H1 (cell line): ENCODE results near the gene GALNT18. TPM values are rescaled to one million over a fixed set of nuclear protein-coding genes. Genes with fewer than 3 reads are reported as not detected.

Experiments used
- CTCF ChIA-PET: fragments of 300-600 bp; sonication (Branson Sonifier 250); formaldehyde crosslinking; loops from one replicate; lab custom pipeline; 2021; ENCODE audit not compliant: partially characterized antibody; lab: Charles Lee
- POLR2A ChIA-PET: fragments of 300-600 bp; sonication (Branson Sonifier 250); formaldehyde crosslinking; loops from one replicate; lab custom pipeline; 2021; ENCODE audit warnings: inconsistent platforms; ENCODE audit not compliant: partially characterized antibody; lab: Charles Lee
- DNase-seq, 2 experiments: peaks; one replicate each; pipeline versions ENCODE4 v3.0.0 to v3.0.0-alpha.2; 2010 to 2022; ENCODE audit warnings: low spot score in 2 of 2, low read depth in 1 of 2, mixed read lengths in 1 of 2
- FAIRE-seq: peaks from 2 replicates; lab custom pipeline; 2011; peaks lifted over from hg19 to GRCh38; lab: Jason Lieb, UNC
- H2AFZ ChIP-seq: 2 replicates; pipeline ENCODE4 v1.8.1; 2012; ENCODE audit warnings: low read length, inconsistent platforms
- H2AK5ac ChIP-seq: 2 replicates; pipeline ENCODE4 v1.6.1; 2013; ENCODE audit warnings: low read depth, low read length
- H2BK120ac ChIP-seq: replicated peaks from 2 replicates; pipeline ENCODE3; 2013; ENCODE audit warnings: low read depth, low read length, inconsistent platforms
- H2BK12ac ChIP-seq: 2 replicates; pipeline ENCODE4 v1.6.1; 2013; ENCODE audit warnings: low read depth, low read length
- H2BK15ac ChIP-seq: 2 replicates; pipeline ENCODE4 v1.6.1; 2013; ENCODE audit warnings: low read length
- H2BK20ac ChIP-seq: 2 replicates; pipeline ENCODE4 v1.6.1; 2013; ENCODE audit warnings: low read length
- H2BK5ac ChIP-seq: 2 replicates; pipeline ENCODE4 v1.6.1; 2013; ENCODE audit warnings: low read depth, low read length
- H3K14ac ChIP-seq: 2 replicates; pipeline ENCODE4 v1.6.1; 2013; ENCODE audit warnings: inconsistent platforms; ENCODE audit not compliant: insufficient read length
- H3K18ac ChIP-seq: 2 replicates; pipeline ENCODE4 v1.6.1; 2013; ENCODE audit warnings: low read length; ENCODE audit errors: extremely low read depth
- H3K23ac ChIP-seq: 2 replicates; pipeline ENCODE4 v1.6.1; 2013; ENCODE audit warnings: inconsistent platforms; ENCODE audit not compliant: insufficient read length
- H3K23me2 ChIP-seq: 2 replicates; pipeline ENCODE4 v1.6.1; 2013; ENCODE audit warnings: low read depth, low read length
- H3K27ac ChIP-seq: 2 replicates; pipeline ENCODE4 v1.6.1; 2011; ENCODE audit warnings: low read depth, low read length, inconsistent platforms
- H3K27me3 ChIP-seq, 4 experiments: replicated peaks in 1 of 4; 1 replicate in 1 of 4; 2 replicates in 3 of 4; pipeline versions ENCODE4 v1.6.1 to v1.8.1; 2011 to 2013; ENCODE audit warnings: low read length in 3 of 4, mild to moderate bottlenecking in 3 of 4, inconsistent platforms in 2 of 4, mixed read lengths in 2 of 4, moderate library complexity in 1 of 4; ENCODE audit not compliant: control insufficient read depth in 3 of 4, insufficient read depth in 3 of 4; ENCODE audit errors: extremely low read depth in 1 of 4
- H3K36me3 ChIP-seq, 4 experiments: 2 replicates each; pipeline versions ENCODE4 v1.6.1 to v1.8.1; 2011 to 2013; ENCODE audit warnings: mild to moderate bottlenecking in 4 of 4, low read length in 3 of 4, moderate library complexity in 2 of 4, control low read depth in 1 of 4, inconsistent platforms in 1 of 4; ENCODE audit not compliant: insufficient read depth in 4 of 4, control insufficient read depth in 2 of 4
- H3K4ac ChIP-seq: replicated peaks from 2 replicates; pipeline ENCODE3; 2013; ENCODE audit warnings: low read length, low read depth, mixed read lengths, inconsistent platforms; ENCODE audit not compliant: insufficient read length
- H3K4me1 ChIP-seq, 4 experiments: replicated peaks in 1 of 4; 1 replicate in 1 of 4; 2 replicates in 3 of 4; pipeline versions ENCODE4 v1.6.1 to v1.8.1; 2011 to 2013; ENCODE audit warnings: low read length in 3 of 4, inconsistent platforms in 2 of 4, mixed read lengths in 1 of 4; ENCODE audit not compliant: insufficient read depth in 4 of 4, control insufficient read depth in 3 of 4
- H3K4me2 ChIP-seq, 2 experiments: 2 replicates each; pipeline versions ENCODE4 v1.6.1 to v1.8.1; 2011 to 2013; ENCODE audit warnings: low read depth in 2 of 2, low read length in 2 of 2, control low read depth in 1 of 2, inconsistent platforms in 1 of 2, mild to moderate bottlenecking in 1 of 2; ENCODE audit not compliant: insufficient read depth in 1 of 2
- H3K4me3 ChIP-seq, 4 experiments: fragments of 200-600, 300-600 bp in 1 of 4; sonication (generic), shearing (Covaris generic), sonication (Bioruptor Twin) in 1 of 4; 2 replicates each; pipeline versions ENCODE4 v1.5.1 to v1.8.1; 2011 to 2016; ENCODE audit warnings: low read length in 4 of 4, low read depth in 3 of 4, control low read depth in 2 of 4, inconsistent platforms in 2 of 4, mild to moderate bottlenecking in 2 of 4, mixed read lengths in 1 of 4, moderate library complexity in 1 of 4; ENCODE audit not compliant: insufficient read depth in 2 of 4; ENCODE audit errors: extremely low read depth in 1 of 4
- H3K56ac ChIP-seq: replicated peaks from 2 replicates; pipeline ENCODE3; 2013; ENCODE audit warnings: low read depth, mild to moderate bottlenecking, mixed read lengths, low read length, inconsistent platforms; ENCODE audit not compliant: insufficient read length
- H3K79me1 ChIP-seq: 2 replicates; pipeline ENCODE4 v1.6.1; 2013; ENCODE audit warnings: low read depth, low read length, control low read depth
- H3K79me2 ChIP-seq, 2 experiments: 2 replicates each; pipeline versions ENCODE4 v1.6.1 to v1.8.1; 2012 to 2013; ENCODE audit warnings: low read length in 2 of 2, mild to moderate bottlenecking in 2 of 2, inconsistent platforms in 1 of 2; ENCODE audit not compliant: insufficient read depth in 2 of 2, control insufficient read depth in 1 of 2
- H3K9ac ChIP-seq, 4 experiments: replicated peaks in 1 of 4; 1 replicate in 1 of 4; 2 replicates in 3 of 4; pipeline versions ENCODE4 v1.6.1 to v1.8.1; 2011 to 2013; ENCODE audit warnings: low read depth in 3 of 4, low read length in 3 of 4, control low read depth in 2 of 4, mild to moderate bottlenecking in 2 of 4, moderate library complexity in 2 of 4, inconsistent platforms in 1 of 4; ENCODE audit errors: extremely low read depth in 1 of 4
- H3K9me3 ChIP-seq, 2 experiments: 2 replicates each; pipeline versions ENCODE4 v1.6.1 to v1.8.1; 2012 to 2013; ENCODE audit warnings: mild to moderate bottlenecking in 2 of 2, moderate library complexity in 2 of 2, control low read depth in 1 of 2, inconsistent platforms in 1 of 2, low read depth in 1 of 2, low read length in 1 of 2, mixed read lengths in 1 of 2; ENCODE audit not compliant: insufficient read depth in 2 of 2
- H4K20me1 ChIP-seq, 2 experiments: replicated peaks in 1 of 2; 2 replicates each; pipeline versions ENCODE3 to v1.8.1; 2011 to 2013; ENCODE audit warnings: inconsistent platforms in 2 of 2, low read length in 2 of 2, mild to moderate bottlenecking in 1 of 2; ENCODE audit not compliant: insufficient read depth in 2 of 2, control insufficient read depth in 1 of 2
- H4K5ac ChIP-seq: 2 replicates; pipeline ENCODE4 v1.6.1; 2013; ENCODE audit warnings: low read length, low read depth, mixed read lengths, inconsistent platforms; ENCODE audit not compliant: insufficient read length
- H4K8ac ChIP-seq: 2 replicates; pipeline ENCODE4 v1.8.0; 2013; ENCODE audit warnings: mild to moderate bottlenecking, moderate library complexity, low read length, inconsistent platforms; ENCODE audit not compliant: insufficient read depth; ENCODE audit errors: extremely low read depth
- H4K91ac ChIP-seq: replicated peaks from 2 replicates; pipeline ENCODE3; 2013; ENCODE audit warnings: low read length, mixed read lengths, inconsistent platforms; ENCODE audit not compliant: insufficient read length
- BACH1 ChIP-seq: IDR thresholded peaks from 2 replicates; pipeline ENCODE4 v1.6.1; 2012; ENCODE audit warnings: low read length, improper control_type of control experiment
- CREB1 ChIP-seq: IDR thresholded peaks from 2 replicates; pipeline ENCODE4 v1.6.1; 2012; ENCODE audit warnings: inconsistent platforms
- CTCF ChIP-seq, 3 experiments: IDR thresholded peaks; 1 replicate in 2 of 3; 2 replicates in 1 of 3; pipeline versions ENCODE4 v1.5.1 to v1.6.1; 2011; ENCODE audit warnings: low read length in 3 of 3, mild to moderate bottlenecking in 3 of 3, inconsistent platforms in 2 of 3, low read depth in 1 of 3, moderate library complexity in 1 of 3; ENCODE audit not compliant: insufficient read depth in 1 of 3; ENCODE audit errors: control extremely low read depth in 1 of 3
- FOSL1 ChIP-seq: IDR thresholded peaks from 2 replicates; pipeline ENCODE4 v1.6.1; 2011; ENCODE audit warnings: mild to moderate bottlenecking, low read depth, low read length, moderate library complexity; ENCODE audit not compliant: insufficient read depth
- KDM1A ChIP-seq: fragments of 200-600, 300-600 bp; sonication (generic); IDR thresholded peaks from 2 replicates; pipeline ENCODE4 v1.7.1; 2016; ENCODE audit warnings: mild to moderate bottlenecking, low read length, borderline replicate concordance
- MAFK ChIP-seq: IDR thresholded peaks from 2 replicates; pipeline ENCODE4 v1.6.1; 2012; ENCODE audit warnings: low read depth, mild to moderate bottlenecking, improper control_type of control experiment, low read length
- NANOG ChIP-seq: IDR thresholded peaks from 2 replicates; pipeline ENCODE4 v1.6.1; 2011; ENCODE audit warnings: low read length, low read depth, mild to moderate bottlenecking, inconsistent platforms; ENCODE audit not compliant: insufficient read depth, poor library complexity, severe bottlenecking
- POLR2AphosphoS5 ChIP-seq: IDR thresholded peaks from 2 replicates; pipeline ENCODE4 v1.6.1; 2011; ENCODE audit warnings: low read depth, low read length
- RFX5 ChIP-seq: IDR thresholded peaks from 2 replicates; pipeline ENCODE4 v1.6.1; 2011; ENCODE audit warnings: low read depth, low read length, improper control_type of control experiment, borderline replicate concordance
- RXRA ChIP-seq: IDR thresholded peaks from 2 replicates; pipeline ENCODE4 v1.6.1; 2011; ENCODE audit warnings: low read depth, mild to moderate bottlenecking, low read length, moderate library complexity; ENCODE audit not compliant: insufficient read depth
- SIX5 ChIP-seq: IDR thresholded peaks from 2 replicates; pipeline ENCODE4 v1.6.1; 2011; ENCODE audit warnings: mild to moderate bottlenecking, low read depth, low read length
- SP1 ChIP-seq: IDR thresholded peaks from 2 replicates; pipeline ENCODE4 v1.6.1; 2011; ENCODE audit warnings: low read depth, low read length
- SP2 ChIP-seq: IDR thresholded peaks from 2 replicates; pipeline ENCODE4 v1.6.1; 2012; ENCODE audit warnings: mild to moderate bottlenecking, low read length, inconsistent platforms
- WGBS, 2 experiments: shearing (Covaris generic) in 1 of 2; methylation state at CpG; one replicate each; pipeline versions ENCODE4 v1.1.6 to v1.1.7; 2013 to 2015; ENCODE audit warnings: low lambda C conversion rate in 2 of 2, mixed read lengths in 2 of 2, inconsistent platforms in 1 of 2, low coverage in 1 of 2, missing lambda C conversion rate in 1 of 2; ENCODE audit not compliant: insufficient replicate concordance in 2 of 2, insufficient coverage in 1 of 2, insufficient read length in 1 of 2; ENCODE audit errors: extremely low coverage in 1 of 2, missing lambda C conversion rate in 1 of 2; 5-methylcytosine and 5-hydroxymethylcytosine counted together
- polyA plus RNA-seq, 7 experiments: library from polyadenylated mRNA; depleted of rRNA in 3 of 7; stranded (reverse) in 5 of 7; unstranded in 2 of 7; fragments of >200 nt in 5 of 7; fragments of 200-250 nt in 2 of 7; gene quantifications; 1 replicate in 5 of 7; 2 replicates in 1 of 7; 4 replicates in 1 of 7; pipeline versions ENCODE4 v1.2.1 to v1.2.3, GENCODE V29; 2011 to 2013; ENCODE audit warnings: missing spikeins in 2 of 7, mixed read lengths in 2 of 7
- total RNA-seq: library from RNA; stranded (reverse); fragmentation: NEBNext Ultra II Directional; extraction: Animal tissue kit (Norgen Biotek cat#: 25700); gene quantifications from 2 replicates; pipeline ENCODE4 v1.2.1, GENCODE V29; 2021

The GALNT18 gene
- total and polyA plus RNA-seq, 2 of the 8 experiments (the other 6 are each of a cell fraction or from before 2014, with no cell fraction given) = 6.0 to 9.4 TPM

DNA sequence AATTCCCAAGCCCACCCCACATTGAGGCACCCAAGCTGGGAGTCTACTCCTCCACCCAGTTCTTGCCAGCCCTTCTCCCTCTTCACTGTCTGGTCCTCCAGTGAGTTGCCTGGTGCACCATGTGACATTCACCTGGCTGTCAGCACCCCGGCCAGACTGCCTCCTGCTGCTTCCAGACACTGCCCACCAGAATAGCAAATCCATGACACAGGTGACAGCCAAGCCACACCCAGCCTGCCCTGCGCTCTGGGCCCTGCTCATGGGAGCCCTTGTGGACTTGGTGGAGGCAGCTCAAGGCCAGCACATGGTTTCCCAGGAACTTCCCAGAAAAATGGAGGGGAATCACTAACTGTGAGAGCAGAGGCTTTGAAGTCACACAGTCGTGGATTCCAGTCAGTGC is 172.5 kb downstream of the GALNT18 start:
- Histone ChIP-seq H4K20me1 (no peaks in the 10 kb centered on the region), H3K27ac (no peak overlapping the region), H3K36me3 (no peaks in the 10 kb centered on the region), H3K9me3 (no peaks in the 10 kb centered on the region), H3K18ac (no peak overlapping the region), H3K79me2 (no peaks in the 10 kb centered on the region), H2BK20ac (no peak overlapping the region), H3K14ac (no peak overlapping the region), H3K9ac (no peak overlapping the region), H2BK12ac (no peak overlapping the region), H3K4me2 (no peak overlapping the region), H4K8ac (no peak overlapping the region), H4K91ac (no peak overlapping the region), H3K23me2 (no peaks in the 10 kb centered on the region), H3K4ac (no peak overlapping the region), H3K56ac (no peak overlapping the region), H2BK120ac (no peak overlapping the region), H2BK5ac (no peak overlapping the region), H3K23ac (no peak overlapping the region), H2AK5ac (no peak overlapping the region), H3K79me1 (no peaks in the 10 kb centered on the region), H3K4me1 (peaks cover 0 to 2% (median under 1%) of the 10 kb centered on the region in 4 experiments; a peak in 1 of 7 replicates), H3K27me3 (no peaks in the 10 kb centered on the region), H2AFZ (no peak overlapping the region), H3K4me3 (no peak overlapping the region), H4K5ac (no peak overlapping the region), H2BK15ac (no peak overlapping the region)
- 93% methylated on average over 3 of the region's 3 CpGs; no CpG with 5 or more reads in 1 of the 2 experiments for WGBS, 2 experiments
- DNase-seq = no peak
- FAIRE-seq = no peak
- ChIA-PET POLR2A (no interaction called here), CTCF (interaction anchor here (0.6 to 2.2 kb wide), 3 partner anchors 12 to 70 kb away, joined by 3 to 6 read pairs (median 3); no protein-coding TSS in a partner anchor)
- TF ChIP-seq FOSL1 = no peak
- TF ChIP-seq KDM1A = no peak
- no peak for TF ChIP-seq CTCF (IDR thresholded peaks at IDR 0.05; ENCODE audit: control extremely low read depth in 1 of 3, insufficient read depth in 1 of 3, low read depth in 1 of 3, low read length in 3 of 3)
- no peak for TF ChIP-seq RXRA
- no peak for TF ChIP-seq SIX5
- no peak for TF ChIP-seq CREB1
- no peak for TF ChIP-seq MAFK
- TF ChIP-seq BACH1 = no peak
- TF ChIP-seq NANOG = no peak
- TF ChIP-seq SP2 = no peak
- TF ChIP-seq SP1 = no peak
- TF ChIP-seq RFX5 = no peak
- TF ChIP-seq POLR2AphosphoS5 = no peak
